HG02610 (cell line): ENCODE data around the gene GRN.
"Not testable (repeated sequence)": the region's sequence is repeated elsewhere in the genome, so short reads cannot be mapped to it uniquely, and the experiment has no call there.

Source experiments
- ATAC-seq: cut with Tn5 transposase; IDR thresholded peaks from one replicate; pipeline ENCODE4 v1.9.1; 2021; ENCODE audit warnings: mild to moderate bottlenecking, moderate library complexity; ENCODE audit not compliant: unreplicated experiment

The GRN gene

GRCh38 chr17:44360826-44361225 lies 15.7 kb downstream of the GRN start:
- no peak for ATAC-seq

DNA sequence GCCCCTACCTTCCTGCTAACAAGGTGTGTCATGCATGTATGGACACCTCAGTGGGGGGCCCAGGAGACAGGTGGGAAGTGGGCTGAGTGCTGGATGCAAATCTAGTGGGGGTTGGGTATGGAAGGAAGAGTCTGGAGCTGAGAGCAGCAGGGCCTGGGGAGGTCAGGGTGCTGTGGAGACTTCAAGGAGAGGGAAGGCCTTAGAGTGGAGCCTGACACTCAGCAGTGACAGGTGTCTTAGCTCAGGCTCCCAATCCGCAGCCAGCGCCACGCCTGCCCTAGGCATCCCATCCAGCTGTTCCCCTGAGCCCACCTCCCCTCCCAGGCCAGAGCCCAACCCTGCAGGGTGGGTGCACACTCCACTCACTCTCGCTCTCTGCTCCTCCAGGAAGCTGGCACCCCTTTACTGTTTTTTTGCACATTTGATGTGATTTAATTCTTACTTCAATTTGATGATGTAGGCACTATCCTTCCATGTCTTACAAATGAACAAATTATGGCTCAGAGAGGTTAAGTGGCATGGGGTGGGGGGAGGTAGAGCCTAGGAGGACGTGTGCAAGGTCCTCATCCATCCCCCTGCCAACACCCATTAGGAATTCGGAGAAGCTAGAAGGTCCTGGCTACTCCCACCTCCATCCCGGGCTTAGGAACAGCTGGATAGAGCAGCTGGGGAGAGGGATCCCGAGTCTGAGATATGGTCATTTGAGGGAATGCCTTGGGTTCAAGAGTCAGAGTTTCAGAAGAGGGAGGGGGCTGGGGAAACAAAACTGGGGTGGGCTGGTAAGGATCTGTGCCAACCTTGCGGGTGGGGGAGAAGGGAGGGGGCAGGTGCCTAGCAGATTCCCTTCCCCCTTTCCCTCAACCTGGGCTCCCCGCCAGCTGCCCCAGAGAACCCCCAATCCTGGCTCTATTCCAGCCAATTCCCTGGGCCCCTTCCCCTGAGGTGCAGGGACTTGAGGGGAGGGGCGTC lies 16.5 kb downstream of the GRN start:
- ATAC-seq: no peak

- ATAC-seq: no peak
These were observed 17.4 kb downstream of the GRN start for GRCh38 chr17:44362459-44362948.

- ATAC-seq: no peak
These were observed 18.0 kb downstream of the GRN start for GRCh38 chr17:44362949-44363612.

DNA sequence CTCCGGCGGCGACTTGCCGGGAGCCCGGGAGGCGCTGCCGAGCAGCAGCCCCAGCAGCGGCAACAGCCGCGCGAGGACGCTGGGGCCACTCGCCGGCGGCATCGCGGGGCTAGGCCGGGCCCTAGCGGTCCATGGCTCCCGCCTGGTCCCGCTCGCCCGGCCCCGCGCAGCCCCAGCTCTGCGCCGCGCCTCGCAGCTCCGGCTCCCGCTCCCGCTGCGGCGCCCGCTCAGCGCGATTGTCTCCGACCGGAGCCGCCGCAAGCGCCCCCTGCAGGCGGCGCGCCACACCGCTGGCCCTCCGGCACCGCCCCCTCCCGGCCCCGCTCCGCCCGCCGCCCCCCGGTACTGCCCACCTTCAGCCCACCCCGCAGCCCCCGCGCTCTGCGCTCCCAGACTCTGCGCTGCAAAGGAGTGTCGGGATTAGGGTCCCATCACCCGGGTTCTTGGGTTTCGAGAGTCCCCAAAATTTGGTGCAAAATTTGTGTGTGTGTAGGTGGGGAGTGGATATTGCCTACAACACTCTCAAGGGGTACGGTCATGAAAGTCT lies 18.6 kb downstream of the GRN start, which contains the start of gene FAM171A2:
Gene FAM171A2, minus strand, starts transcription at position 241 of the 547 bp plus-strand sequence. Its CDS starts 139 bp downstream, at position 102.
- peak; percentile 44 for ATAC-seq

DNA sequence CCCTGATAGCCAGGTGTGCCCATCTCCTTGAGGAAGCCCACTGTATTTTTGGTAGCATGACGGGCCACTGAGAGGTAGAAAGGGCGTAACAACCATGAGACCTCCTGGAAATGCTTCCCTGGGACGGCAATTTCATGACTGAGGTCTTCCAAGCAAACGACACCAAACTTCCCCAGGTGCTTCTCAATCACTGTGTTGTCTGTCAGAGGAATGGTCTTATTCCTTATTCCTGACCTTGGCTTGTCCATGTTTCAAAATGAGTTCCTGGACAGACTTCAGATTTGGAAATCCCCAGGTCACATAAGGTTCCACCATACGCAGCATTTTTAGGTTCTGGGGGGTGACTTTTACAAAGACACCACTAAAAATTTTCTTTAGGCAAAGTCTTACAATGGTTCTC lies 19.9 kb downstream of the GRN start:
- ATAC-seq: not testable (repeated sequence)

GRCh38 chr17:44367231-44367979 lies 22.3 kb downstream of the GRN start:
- ATAC-seq: no peak

- ATAC-seq: not testable (repeated sequence)
These were observed 23.5 kb downstream of the GRN start for GRCh38 chr17:44368391-44369243.

DNA sequence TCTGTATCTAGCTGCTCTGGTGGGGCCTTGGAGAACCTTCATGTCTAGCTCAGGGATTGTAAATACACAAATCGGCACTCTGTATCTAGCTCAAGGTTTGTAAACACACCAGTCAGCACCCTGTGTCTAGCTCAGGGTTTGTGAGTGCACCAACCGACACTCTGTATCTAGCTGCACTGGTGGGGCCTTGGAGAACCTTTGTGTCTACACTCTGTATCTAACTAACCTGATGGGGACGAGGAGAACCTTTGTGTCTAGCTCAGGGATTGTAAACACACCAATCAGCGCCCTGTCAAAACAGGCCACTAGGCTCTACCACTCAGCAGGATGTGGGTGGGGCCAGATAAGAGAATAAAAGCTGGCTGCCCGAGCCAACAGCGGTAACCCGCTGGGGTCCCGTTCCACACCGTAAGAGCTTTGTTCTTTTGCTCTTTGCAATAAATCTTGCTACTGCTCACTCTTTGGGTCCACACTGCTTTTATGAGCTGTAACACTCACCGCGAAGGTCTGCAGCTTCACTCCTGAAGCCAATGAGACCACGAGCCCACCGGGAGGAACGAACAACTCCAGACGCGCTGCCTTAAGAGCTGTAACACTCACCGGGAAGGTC lies 24.4 kb downstream of the GRN start:
- ATAC-seq: not testable (repeated sequence)

DNA sequence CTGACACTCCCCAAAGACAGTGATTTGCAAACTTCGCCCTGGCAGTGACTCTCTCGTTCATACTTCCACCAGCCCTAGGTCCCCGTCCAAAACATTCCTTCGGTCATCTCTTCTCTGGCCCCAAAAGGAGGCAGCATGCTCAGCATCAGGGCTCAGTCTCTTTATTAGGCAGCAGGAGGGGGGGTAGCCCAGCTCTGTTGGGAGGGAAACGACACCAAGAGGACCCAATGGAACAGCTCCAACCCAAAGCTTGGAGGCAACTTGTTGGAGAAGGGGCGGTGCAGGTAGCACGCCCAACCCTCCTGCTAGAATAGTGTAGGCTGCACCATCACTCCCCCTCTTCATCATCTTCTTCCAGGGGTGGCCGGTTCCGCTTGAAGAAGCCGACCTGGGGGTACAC lies 26.9 kb downstream of the GRN start:
- no peak for ATAC-seq

- ATAC-seq: no peak
These were observed 29.4 kb downstream of the GRN start for GRCh38 chr17:44374306-44375195.

GRCh38 chr17:44375196-44376017 lies 30.3 kb downstream of the GRN start:
- ATAC-seq: no peak

DNA sequence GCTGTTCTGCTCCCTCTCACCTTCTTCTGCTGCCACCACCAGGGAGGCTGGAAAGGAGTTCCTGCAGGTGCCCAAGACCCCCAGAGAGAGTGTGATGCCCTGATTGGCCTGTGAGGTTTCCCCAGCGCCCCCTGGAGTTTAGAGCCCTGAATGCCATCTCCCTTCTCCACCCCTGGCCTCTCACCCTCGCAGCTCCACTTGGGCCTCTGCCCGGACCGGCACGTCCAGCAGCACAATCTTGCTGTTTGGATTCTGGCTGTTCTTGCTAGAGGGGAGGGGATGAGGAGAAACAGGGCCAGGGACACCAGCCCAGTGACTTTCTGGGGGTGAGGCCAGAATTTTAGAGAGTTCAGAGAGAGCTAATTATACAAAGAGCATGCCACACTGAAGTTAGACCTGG lies 31.0 kb downstream of the GRN start:
- ATAC-seq: no peak

GRCh38 chr17:44376779-44377178 lies 31.7 kb downstream of the GRN start:
- ATAC-seq: no peak

DNA sequence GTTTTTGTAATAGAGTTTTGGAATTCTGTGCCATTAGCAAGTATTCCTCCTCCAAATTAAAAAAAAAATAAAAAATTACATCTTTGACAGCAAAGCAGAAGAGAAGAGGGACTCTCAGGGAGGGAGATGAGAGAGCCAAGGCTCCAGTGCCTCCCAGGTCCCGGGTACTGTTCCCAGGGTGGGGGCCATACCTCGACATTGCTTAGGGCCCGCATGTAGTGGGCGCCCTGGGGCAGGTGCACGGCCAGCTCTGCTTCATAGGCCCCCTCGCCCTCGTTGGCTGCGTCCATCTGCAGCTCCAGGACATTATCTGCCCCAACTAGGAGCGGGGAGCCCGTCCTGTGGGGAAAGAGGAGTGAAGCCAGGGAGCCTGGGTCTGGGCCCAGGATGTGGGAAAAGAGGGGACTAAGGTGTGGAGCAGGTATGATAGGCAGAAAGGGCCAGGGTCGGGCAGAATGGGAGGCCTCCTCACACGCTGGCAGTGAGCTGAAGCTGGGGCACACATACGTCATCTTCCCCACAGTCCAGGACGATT lies 33.1 kb downstream of the GRN start:
- no peak for ATAC-seq

DNA sequence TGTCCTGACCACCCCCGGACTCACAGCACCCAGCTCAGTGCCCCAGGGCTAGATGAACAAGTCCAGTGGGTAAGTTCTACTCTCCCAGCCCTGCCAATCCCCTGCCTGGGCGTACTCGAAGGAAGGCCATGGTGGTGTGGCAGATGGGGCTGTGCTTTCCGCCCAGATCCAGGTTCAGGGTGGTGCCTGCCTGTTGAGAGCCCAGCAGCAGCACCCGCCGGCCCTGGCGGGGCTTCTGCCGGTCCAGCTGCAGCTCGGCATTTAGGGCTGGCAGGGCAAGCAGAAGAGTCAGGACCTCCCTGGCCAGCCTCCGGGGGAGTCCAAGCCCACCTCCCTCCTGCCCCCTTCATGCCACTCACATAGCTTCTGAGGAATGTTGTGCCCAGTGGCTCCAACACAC lies 34.8 kb downstream of the GRN start:
- no peak for ATAC-seq

- no peak for ATAC-seq
These were observed 35.7 kb downstream of the GRN start for GRCh38 chr17:44380767-44381166.
